ENCODE data around the gene SLC49A4. TPM values are rescaled to one million over a fixed set of nuclear protein-coding genes. Genes with fewer than 3 reads are reported as not detected.

Gene SLC49A4
- total RNA-seq, 1 experiment from 2014 or later: 29.6 TPM

- Histone ChIP-seq H3K4me2 (ENCODE audit: low read length) (peak within 1 kb of the TSS; percentile 99), H3K27ac (ENCODE audit: low read length) (peak within 1 kb of the TSS; percentile 89), H3K79me2 (ENCODE audit: low read length) (peaks cover 24% of the 10 kb centered on the region), H3K27me3 (ENCODE audit: low read length) (no peaks in the 10 kb centered on the region), H3K36me3 (ENCODE audit: low read depth, low read length) (no peaks in the 10 kb centered on the region), H3K4me3 (ENCODE audit: low read length) (peak within 1 kb of the TSS; percentile 81), H3K9ac (ENCODE audit: low read length) (peak within 1 kb of the TSS; percentile 82), H3K4me1 (ENCODE audit: insufficient read depth, low read length) (peaks cover 33% of the 10 kb centered on the region), H3F3A (ENCODE audit: low read length, unreplicated experiment) (no peaks in the 10 kb centered on the region), H4K20me1 (ENCODE audit: low read length) (no peaks in the 10 kb centered on the region; the same call in 1 of the 2 replicates), H3K9me3 (ENCODE audit: low read length) (no peaks in the 10 kb centered on the region), H3K9me2 (replicated peaks; ENCODE audit: low read length) (no peaks in the 10 kb centered on the region), H2AFZ (ENCODE audit: low read length) (peak within 1 kb of the TSS; percentile 87)
- ChIA-PET POLR2A (ENCODE audit: unreplicated experiment) (interaction anchor here (0.6 kb wide), 3 partner anchors 48 to 1938 kb away, joined by 3 to 5 read pairs (median 4); no protein-coding TSS in a partner anchor), CTCF (no interaction called here)
- TSS peak; percentile 53 for BruUV-seq (replicated peaks)
- intact Hi-C loops (cut with micrococcal nuclease): loop anchor here (2.0 to 5.0 kb wide), 4 partner anchors 17 to 231 kb away; partner anchors contain the start of genes DTX3L, PARP14 and PARP9
- no peak for TF ChIP-seq EZH2phosphoT487 (IDR thresholded peaks at IDR 0.05; ENCODE audit: borderline replicate concordance, low read length)
- TF ChIP-seq EZH2 (IDR thresholded peaks at IDR 0.05; ENCODE audit: low read length, unreplicated experiment): no peak
- TF ChIP-seq CTCF (conservative IDR thresholded peaks at IDR 0.05; ENCODE audit: low read depth, low read length): no peak
- ATAC-seq (peak; percentile 65), DNase-seq (peak; percentile 95)
Measured at GRCh38 chr3:122793568-122794416, 1.1 kb upstream of the SLC49A4 start, which contains the start of gene HSPBAP1. Gene HSPBAP1 (minus strand): TSS chr3:122793831. CDS start chr3:122793680, 151 bp downstream.

DNA sequence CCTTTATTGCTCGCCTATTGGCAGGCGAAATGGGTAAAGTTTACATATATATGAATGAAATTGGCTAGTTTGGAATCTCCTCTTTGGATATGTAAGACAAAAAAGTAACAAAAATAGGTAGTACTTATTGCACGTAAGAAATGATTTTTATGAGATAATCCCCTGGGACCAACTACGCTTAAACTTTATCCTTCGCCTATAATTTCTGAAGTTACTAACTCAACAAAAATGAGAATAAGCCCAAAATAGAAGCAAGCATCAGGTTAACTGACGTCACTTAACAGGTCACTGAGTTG lies 438 bp upstream of the SLC49A4 start:
- CTCF ChIA-PET: no interaction called here
- BruUV-seq (replicated peaks): no TSS peak
- peaks cover 24% of the 10 kb centered on the region for H3K79me2 ChIP-seq (ENCODE audit: low read length)

More for the DNA sequence above, 438 bp upstream of the SLC49A4 start:
- Histone ChIP-seq H2AFZ (ENCODE audit: low read length) (peak overlapping the region; percentile 87), H3K4me3 (ENCODE audit: low read length) (peak overlapping the region; percentile 81), H3K27ac (ENCODE audit: low read length) (peak overlapping the region; percentile 89), H3K36me3 (ENCODE audit: low read depth, low read length) (no peaks in the 10 kb centered on the region), H4K20me1 (ENCODE audit: low read length) (no peaks in the 10 kb centered on the region; the same call in 1 of the 2 replicates), H3K9me2 (replicated peaks; ENCODE audit: low read length) (no peaks in the 10 kb centered on the region), H3K9me3 (ENCODE audit: low read length) (no peaks in the 10 kb centered on the region), H3K4me2 (ENCODE audit: low read length) (peak overlapping the region; percentile 99), H3K27me3 (ENCODE audit: low read length) (no peaks in the 10 kb centered on the region), H3K4me1 (ENCODE audit: insufficient read depth, low read length) (peaks cover 33% of the 10 kb centered on the region), H3F3A (ENCODE audit: low read length, unreplicated experiment) (no peaks in the 10 kb centered on the region), H3K9ac (ENCODE audit: low read length) (peak overlapping the region; percentile 82)
- POLR2A ChIA-PET (ENCODE audit: unreplicated experiment): interaction anchor here (0.6 kb wide), 1 partner anchor 49 kb away, joined by 5 read pairs; no protein-coding TSS in a partner anchor
- DNase-seq (no peak), ATAC-seq (peak; percentile 0; the same call in 1 of the 2 replicates)
- intact Hi-C loops (cut with micrococcal nuclease): loop anchor here (2.0 to 5.0 kb wide), 3 partner anchors 16 to 232 kb away; partner anchors contain the start of genes DTX3L and PARP9
- TF ChIP-seq CTCF (conservative IDR thresholded peaks at IDR 0.05; ENCODE audit: low read depth, low read length) (no peak), EZH2phosphoT487 (IDR thresholded peaks at IDR 0.05; ENCODE audit: borderline replicate concordance, low read length) (no peak), EZH2 (IDR thresholded peaks at IDR 0.05; ENCODE audit: low read length, unreplicated experiment) (no peak)
